NCI-H2196 (cell line): ENCODE results near the gene UPP1.
"Not testable (repeated sequence)": the region's sequence is repeated elsewhere in the genome, so short reads cannot be mapped to it uniquely, and the experiment has no call there.

Source experiments
- DNase-seq: peaks from one replicate; lab custom pipeline; 2025; ENCODE audit not compliant: unreplicated experiment; lab: John Stamatoyannopoulos, UW

The UPP1 gene

GRCh38 chr7:48110868-48111267, 21.8 kb downstream of the UPP1 start:
- no peak for DNase-seq

DNA sequence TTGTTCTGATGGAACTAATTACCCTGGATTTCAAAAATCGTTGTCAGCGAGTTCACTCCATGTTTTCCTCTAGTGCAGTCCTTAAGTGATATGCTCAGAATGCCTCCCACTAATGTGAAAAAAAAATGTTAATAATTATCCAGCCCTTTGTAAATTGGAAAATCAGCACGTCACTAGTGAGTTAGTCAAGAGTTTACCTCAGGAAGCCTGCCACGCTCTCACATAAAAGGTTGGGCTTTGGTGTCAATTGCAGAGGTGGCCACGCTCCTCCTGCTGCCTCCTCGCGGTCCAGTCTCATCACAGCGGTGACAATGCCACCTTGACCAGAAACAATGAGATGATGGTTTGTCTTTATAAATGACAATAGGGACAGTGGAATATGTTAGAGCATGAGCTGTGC, 22.5 kb downstream of the UPP1 start:
- DNase-seq: no peak

GRCh38 chr7:48112401-48113165, 23.5 kb downstream of the UPP1 start:
- DNase-seq: no peak

DNA sequence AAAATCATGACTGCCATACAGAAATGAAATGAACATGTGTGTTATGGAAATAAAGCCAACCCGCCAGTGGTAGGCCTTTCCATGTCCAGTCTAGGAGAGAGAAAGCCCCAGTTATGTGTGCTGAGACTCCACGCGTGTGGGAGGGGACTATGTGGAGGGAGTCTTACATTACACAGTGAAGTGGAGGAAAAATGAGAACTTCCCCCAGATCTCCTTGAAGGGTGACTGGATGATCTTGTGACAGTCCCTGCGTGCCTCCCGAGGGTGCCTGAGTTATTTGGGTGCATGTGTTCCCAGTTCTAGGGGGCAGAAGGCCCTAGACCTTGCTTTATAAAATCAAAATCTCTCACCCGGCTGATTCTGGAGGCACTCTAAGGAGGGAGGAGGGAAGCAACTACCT, 24.2 kb downstream of the UPP1 start:
- DNase-seq: no peak

- DNase-seq: no peak
Measured at GRCh38 chr7:48114115-48114514, 25.1 kb downstream of the UPP1 start.

- no peak for DNase-seq
Measured at GRCh38 chr7:48114589-48114988, 25.5 kb downstream of the UPP1 start.

DNA sequence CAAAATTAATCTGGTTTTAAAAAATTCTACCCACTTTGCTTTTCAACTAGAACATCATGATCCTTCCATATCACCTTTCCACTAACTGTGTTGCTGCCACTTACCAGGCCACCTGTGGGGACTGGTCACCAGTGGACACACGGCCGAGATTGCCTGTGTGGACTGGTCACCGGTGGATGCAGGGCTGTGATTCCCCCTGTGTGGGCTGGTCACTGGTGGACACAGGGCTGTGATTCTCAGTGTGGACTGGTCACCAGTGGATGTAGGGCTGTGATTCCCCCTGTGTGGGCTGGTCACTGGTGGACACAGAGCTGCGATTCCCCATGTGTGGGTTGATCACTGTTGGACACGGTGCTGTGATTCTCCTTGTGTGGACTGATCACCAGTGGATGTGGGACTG, 27.0 kb downstream of the UPP1 start:
- DNase-seq: no peak

GRCh38 chr7:48118041-48118440, 29.0 kb downstream of the UPP1 start:
- DNase-seq: no peak

DNA sequence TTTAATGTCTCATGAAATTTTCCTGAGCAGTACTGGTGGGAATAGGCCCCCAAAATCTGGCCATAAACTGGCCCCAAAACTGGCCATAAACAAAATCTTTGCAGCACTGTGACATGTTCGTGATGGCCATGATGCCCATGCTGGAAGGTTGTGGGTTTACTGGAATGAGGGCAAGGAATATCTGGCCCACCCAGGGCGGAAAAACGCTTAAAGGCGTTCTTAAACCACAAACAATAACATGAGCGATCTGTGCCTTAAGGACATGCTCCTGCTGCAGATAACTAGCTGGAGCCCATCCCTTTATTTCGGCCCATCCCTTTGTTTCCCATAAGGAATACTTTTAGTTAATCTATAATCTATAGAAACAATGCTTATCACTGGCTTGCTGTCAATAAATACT, 31.5 kb downstream of the UPP1 start:
- DNase-seq: not testable (repeated sequence)

- DNase-seq: no peak
Measured at GRCh38 chr7:48126037-48126436, 37.0 kb downstream of the UPP1 start.

DNA sequence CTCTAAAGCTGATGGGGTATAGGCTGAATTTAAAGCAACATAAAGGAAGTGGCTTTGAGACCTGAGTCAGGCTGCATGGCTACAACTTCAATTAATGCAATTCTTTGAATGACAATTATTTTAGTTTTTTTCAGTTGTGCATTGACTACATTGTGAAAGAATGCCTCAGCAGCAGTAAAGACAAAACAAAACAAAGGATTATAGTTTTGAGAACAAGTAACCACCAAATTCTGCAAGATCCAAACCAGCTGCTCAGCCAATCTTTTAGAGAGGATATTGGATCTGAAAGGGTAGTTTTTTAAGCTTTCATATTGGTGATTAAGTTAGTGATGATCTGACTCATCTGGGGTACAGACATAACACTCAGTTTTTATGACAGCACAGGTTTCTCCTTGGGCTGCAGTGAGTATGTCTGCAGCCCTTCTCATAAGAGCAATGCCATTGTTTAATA, 41.6 kb downstream of the UPP1 start:
- no peak for DNase-seq

DNA sequence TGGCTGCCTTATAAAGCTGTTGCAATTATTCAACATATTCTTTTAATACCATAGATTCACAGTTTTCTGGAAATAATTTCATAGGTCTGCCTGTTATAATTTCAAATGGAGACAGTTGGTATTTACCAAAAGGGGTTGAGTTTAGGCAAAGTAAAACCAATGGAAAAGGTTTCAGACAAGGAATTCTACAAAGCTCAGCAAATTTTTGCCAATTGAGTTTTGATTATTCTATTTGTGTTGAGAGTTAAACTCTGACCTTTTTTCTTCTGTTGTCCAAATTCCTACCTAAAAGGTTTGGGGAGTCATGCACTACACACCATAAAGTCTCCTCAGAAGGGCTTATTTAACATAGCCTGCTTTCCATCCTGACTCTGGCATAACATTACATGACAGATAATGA, 43.7 kb downstream of the UPP1 start:
- DNase-seq: no peak

- DNase-seq: no peak
Measured at GRCh38 chr7:48139459-48139858, 50.4 kb downstream of the UPP1 start.

DNA sequence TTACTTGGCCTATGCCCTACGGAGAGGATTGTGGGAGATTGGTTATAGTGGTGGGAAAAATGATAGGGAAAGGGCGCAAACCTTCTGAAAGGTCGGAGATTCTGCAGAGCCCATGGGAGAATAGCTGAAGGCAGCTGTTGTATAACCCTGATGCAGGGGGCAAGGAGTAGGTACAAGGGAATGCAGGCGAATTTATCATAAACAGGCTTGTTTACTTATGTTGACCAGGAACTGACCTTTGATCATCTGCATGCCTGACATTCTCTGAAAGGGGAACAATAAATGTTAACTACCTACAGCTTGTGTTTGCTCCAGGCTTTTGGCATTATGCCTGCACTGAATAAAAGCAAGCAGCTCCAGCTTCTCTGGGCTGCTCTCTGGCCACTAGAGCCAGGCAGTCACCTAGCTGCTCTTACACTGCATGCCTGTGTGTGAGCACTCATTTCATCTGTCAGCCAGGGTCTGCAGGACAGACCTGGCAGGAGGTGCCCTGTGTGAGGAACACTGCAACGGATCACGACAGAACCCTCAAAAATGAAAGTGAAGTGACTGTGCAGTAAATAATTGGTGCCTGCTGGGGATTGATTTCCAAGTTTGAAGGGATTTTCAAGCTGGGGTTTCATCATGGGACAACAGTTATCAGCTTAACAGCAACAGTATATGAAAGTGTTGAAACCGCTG, 51.1 kb downstream of the UPP1 start:
- no peak for DNase-seq

DNA sequence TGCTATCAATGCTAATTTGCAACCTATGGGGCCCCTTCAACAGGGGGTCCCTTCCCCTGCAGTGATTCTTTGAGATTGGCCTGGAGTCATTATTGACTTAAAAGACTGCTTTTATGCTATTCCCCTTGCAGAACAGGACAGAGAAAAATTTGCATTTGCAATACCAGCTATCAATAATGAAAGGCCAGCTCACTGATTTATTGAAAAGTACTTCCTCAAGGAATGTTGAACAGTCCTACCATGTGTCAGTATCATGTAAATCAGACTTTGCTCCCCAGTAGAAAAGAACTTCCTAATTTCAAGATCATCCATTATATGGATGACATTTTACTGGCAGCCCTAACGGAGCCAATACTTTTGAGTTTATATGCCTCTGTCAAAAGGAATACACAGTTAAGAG, 52.5 kb downstream of the UPP1 start:
- no peak for DNase-seq

- no peak for DNase-seq
Measured at GRCh38 chr7:48144291-48144768, 55.3 kb downstream of the UPP1 start.

DNA sequence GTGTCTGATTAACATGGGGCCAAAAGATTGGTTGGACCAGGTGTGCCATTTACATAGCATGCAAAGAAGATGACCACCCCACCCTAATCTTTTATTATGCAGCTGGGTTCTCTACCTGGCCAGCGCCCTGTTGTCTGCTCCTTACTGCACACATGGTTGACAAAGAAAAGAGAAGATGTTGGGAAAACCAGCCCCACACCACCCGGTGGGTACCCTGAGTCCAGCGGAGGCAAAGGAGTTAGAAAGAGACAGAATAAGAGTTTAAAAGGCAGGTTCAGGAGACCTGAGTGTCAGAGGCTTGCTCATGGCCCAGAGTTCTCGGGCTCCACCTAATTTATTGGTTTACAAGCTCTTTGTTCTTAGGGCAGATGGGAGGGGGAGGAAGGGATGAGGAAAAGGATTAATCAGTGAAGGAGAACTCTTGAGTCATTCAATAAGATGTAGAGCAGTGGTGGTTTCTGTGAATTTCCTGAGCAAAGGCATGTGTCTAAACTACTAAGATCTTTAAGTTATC, 58.1 kb downstream of the UPP1 start:
- no peak for DNase-seq

GRCh38 chr7:48147690-48148089, 58.6 kb downstream of the UPP1 start:
- not testable (repeated sequence) for DNase-seq

DNA sequence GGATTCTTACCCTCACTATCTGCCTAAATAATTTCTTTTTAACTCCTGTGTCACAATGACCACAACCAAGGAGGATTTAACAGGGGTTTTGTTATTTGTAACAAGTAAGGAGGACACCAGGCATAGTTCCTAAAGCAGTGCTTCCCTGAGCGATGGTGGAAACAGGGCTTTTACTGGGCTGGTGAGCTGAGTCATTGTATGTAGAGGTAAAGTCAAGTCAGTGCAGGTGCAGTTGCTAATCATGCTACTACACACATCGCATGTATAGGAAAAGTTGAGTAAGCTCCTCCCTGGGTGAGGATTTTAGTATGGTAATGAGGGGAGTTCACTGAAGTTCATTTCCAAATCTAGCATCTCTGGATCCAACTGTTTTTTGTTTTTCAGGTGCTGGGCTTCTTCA, 59.2 kb downstream of the UPP1 start:
- no peak for DNase-seq

- no peak for DNase-seq
Measured at GRCh38 chr7:48149058-48149457, 60.0 kb downstream of the UPP1 start.

DNA sequence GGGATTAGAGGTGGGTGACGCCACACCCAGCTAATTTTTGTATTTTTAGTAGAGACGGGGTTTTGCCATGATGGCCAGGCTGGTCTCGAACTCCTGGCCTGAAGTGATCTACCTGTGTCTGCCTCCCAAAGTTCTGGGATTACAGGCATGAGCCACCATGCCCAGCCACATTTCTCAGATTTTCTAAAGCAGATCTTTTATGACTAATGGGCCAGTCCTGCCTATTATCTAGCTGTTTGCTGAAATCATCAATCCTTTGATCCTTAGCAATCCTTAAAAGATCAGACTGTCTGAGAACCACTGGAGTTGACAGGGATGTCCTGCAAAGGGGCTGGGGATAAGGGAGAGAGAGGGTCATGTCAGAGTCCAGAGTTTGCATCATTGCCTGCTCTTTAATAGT, 61.0 kb downstream of the UPP1 start:
- DNase-seq: no peak

- peak; percentile 18 for DNase-seq
Measured at GRCh38 chr7:48154792-48155413, 65.8 kb downstream of the UPP1 start.
